H1 (cell line): ENCODE measurements around the gene CHCHD6.

Experiments
- CBX5 ChIP-seq: fragments of 300-800, 300-1000 bp; sonication (generic); IDR thresholded peaks from 2 replicates; pipeline ENCODE4 v1.7.1; 2016; ENCODE audit warnings: antibody characterized with exemption, low read length, low read depth
- CEBPB ChIP-seq: IDR thresholded peaks from 2 replicates; pipeline ENCODE4 v1.6.1; 2012; ENCODE audit warnings: low read depth, low read length
- CTCF ChIP-seq, 3 experiments: IDR thresholded peaks; 1 replicate in 2 of 3; 2 replicates in 1 of 3; pipeline versions ENCODE4 v1.5.1 to v1.6.1; 2011; ENCODE audit warnings: low read length in 3 of 3, mild to moderate bottlenecking in 3 of 3, inconsistent platforms in 2 of 3, low read depth in 1 of 3, moderate library complexity in 1 of 3; ENCODE audit not compliant: insufficient read depth in 1 of 3; ENCODE audit errors: control extremely low read depth in 1 of 3
- EGR1 ChIP-seq: IDR thresholded peaks from 2 replicates; pipeline ENCODE4 v1.6.1; 2011; ENCODE audit warnings: low read depth, low read length, borderline replicate concordance
- GABPA ChIP-seq: IDR thresholded peaks from 2 replicates; pipeline ENCODE4 v1.6.1; 2011; ENCODE audit warnings: mild to moderate bottlenecking, low read length, moderate library complexity, borderline replicate concordance; ENCODE audit not compliant: insufficient read depth
- JUND ChIP-seq: IDR thresholded peaks from 2 replicates; pipeline ENCODE4 v1.6.1; 2011; ENCODE audit warnings: mild to moderate bottlenecking, improper control_type of control experiment, low read length
- POLR2A ChIP-seq, 2 experiments: IDR thresholded peaks; 1 replicate in 1 of 2; 2 replicates in 1 of 2; pipeline ENCODE4 v1.6.1; 2011; ENCODE audit warnings: low read depth in 2 of 2, low read length in 2 of 2, mild to moderate bottlenecking in 2 of 2; ENCODE audit errors: control extremely low read depth in 1 of 2
- POLR2AphosphoS5 ChIP-seq: IDR thresholded peaks from 2 replicates; pipeline ENCODE4 v1.6.1; 2011; ENCODE audit warnings: low read depth, low read length
- RAD21 ChIP-seq, 2 experiments: IDR thresholded peaks in 1 of 2; conservative IDR thresholded peaks in 1 of 2; 2 replicates each; pipeline ENCODE4 v1.6.1; 2011; ENCODE audit warnings: low read depth in 2 of 2, low read length in 2 of 2, improper control_type of control experiment in 1 of 2, inconsistent platforms in 1 of 2, mild to moderate bottlenecking in 1 of 2, moderate library complexity in 1 of 2
- RXRA ChIP-seq: IDR thresholded peaks from 2 replicates; pipeline ENCODE4 v1.6.1; 2011; ENCODE audit warnings: low read depth, mild to moderate bottlenecking, low read length, moderate library complexity; ENCODE audit not compliant: insufficient read depth
- TAF1 ChIP-seq: IDR thresholded peaks from 2 replicates; pipeline ENCODE4 v1.6.1; 2011; ENCODE audit warnings: mild to moderate bottlenecking, low read depth, low read length
- TCF12 ChIP-seq: IDR thresholded peaks from 2 replicates; pipeline ENCODE4 v1.6.1; 2011; ENCODE audit warnings: low read depth, mild to moderate bottlenecking, low read length

DNA sequence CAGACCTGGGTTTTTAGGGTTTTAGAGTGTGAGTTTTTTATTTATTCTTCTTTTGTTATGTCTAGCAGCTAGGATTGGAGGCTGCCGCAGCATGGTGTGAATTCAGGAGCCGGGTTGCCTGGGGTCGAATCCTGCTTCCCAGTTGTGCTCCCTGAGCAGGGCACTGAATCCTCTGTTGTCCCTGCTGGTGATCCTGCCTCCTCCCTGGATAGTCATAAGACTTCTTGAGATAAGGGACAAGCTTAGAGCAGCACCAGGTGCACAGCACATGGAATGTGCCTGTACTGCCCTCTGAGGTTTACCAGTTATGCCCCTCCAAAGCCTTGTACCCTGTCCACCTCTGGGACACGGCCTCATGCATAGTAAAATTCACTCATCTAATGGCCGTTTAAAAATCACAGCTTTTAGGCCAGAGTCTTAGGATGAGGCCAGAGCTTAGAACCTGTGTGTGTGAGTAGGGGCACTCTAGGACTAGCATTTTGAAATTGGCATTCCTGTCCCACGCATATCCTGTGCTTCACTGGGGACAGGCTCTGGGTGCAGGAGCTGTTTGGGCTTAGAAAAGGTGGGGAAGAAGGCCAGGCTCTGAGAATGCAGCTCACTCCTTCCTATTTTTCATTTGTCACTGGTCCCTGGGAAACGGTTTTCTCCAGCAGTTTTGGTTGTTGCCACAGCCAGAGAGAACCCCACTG is 47.7 kb downstream of the CHCHD6 start:
- no peak for TF ChIP-seq CTCF (IDR thresholded peaks at IDR 0.05; ENCODE audit: control extremely low read depth in 1 of 3, insufficient read depth in 1 of 3, low read depth in 1 of 3, low read length in 3 of 3)
- no peak for TF ChIP-seq RXRA
- TF ChIP-seq EGR1, result no peak
- TF ChIP-seq JUND, result no peak
- no peak for TF ChIP-seq POLR2A (IDR thresholded peaks at IDR 0.05; ENCODE audit: control extremely low read depth in 1 of 2, low read depth in 2 of 2, low read length in 2 of 2)
- no peak for TF ChIP-seq TCF12
- TF ChIP-seq TAF1, result no peak
- no peak for TF ChIP-seq RAD21 (IDR thresholded peaks at IDR 0.05 in 1 of 2, conservative IDR thresholded peaks at IDR 0.05 in 1 of 2; ENCODE audit: low read depth in 2 of 2, low read length in 2 of 2)
- no peak for TF ChIP-seq POLR2AphosphoS5
- TF ChIP-seq CEBPB, result no peak
- no peak for TF ChIP-seq GABPA
- TF ChIP-seq CBX5, result no peak
